Endothelial cell of umbilical vein (primary cell): ENCODE measurements around the gene RGP1. TPM values are rescaled to one million over a fixed set of nuclear protein-coding genes. Genes with fewer than 3 reads are reported as not detected.

Experiments used
- BruUV-seq: library from RNA; stranded (reverse); fragments of 400-500 nt; replicated peaks from 2 replicates; lab custom pipeline; 2021; lab: Mats Ljungman, UMichigan
- CTCF ChIA-PET: fragments of 300-600, 350-600 bp; sonication (Branson Sonifier 250); formaldehyde crosslinking; loops from one replicate; lab custom pipeline; 2021; ENCODE audit warnings: antibody characterized with exemption, inconsistent platforms; lab: Charles Lee
- POLR2A ChIA-PET: fragments of 300-600, 350-600 bp; sonication (Branson Sonifier 250); formaldehyde crosslinking; loops from one replicate; lab custom pipeline; 2021; ENCODE audit warnings: antibody characterized with exemption, inconsistent platforms; lab: Charles Lee
- DNase-seq: peaks from one replicate; pipeline ENCODE4 v3.0.0-alpha.2; 2011; ENCODE audit warnings: low read depth, low spot score
- FAIRE-seq: peaks from 2 replicates; lab custom pipeline; 2011; peaks lifted over from hg19 to GRCh38; lab: Jason Lieb, UNC
- H2AFZ ChIP-seq: 2 replicates; pipeline ENCODE4 v1.6.0; 2012; ENCODE audit warnings: low read depth, low read length, control low read depth, inconsistent platforms
- H3K27ac ChIP-seq: 2 replicates; pipeline ENCODE4 v1.5.1; 2011; ENCODE audit warnings: low read depth, mild to moderate bottlenecking, control low read depth, low read length, moderate library complexity; ENCODE audit not compliant: insufficient read depth
- H3K27me3 ChIP-seq, 2 experiments: 2 replicates each; pipeline versions ENCODE4 v1.6.0 to v1.6.1; 2011; ENCODE audit warnings: low read length in 2 of 2, mixed read lengths in 1 of 2; ENCODE audit not compliant: control insufficient read depth in 2 of 2, insufficient read depth in 2 of 2
- H3K36me3 ChIP-seq, 2 experiments: 2 replicates in 1 of 2; 3 replicates in 1 of 2; pipeline ENCODE4 v1.5.1; 2011; ENCODE audit warnings: low read length in 2 of 2, mild to moderate bottlenecking in 1 of 2, moderate library complexity in 1 of 2; ENCODE audit not compliant: control insufficient read depth in 2 of 2, insufficient read depth in 2 of 2; ENCODE audit errors: extremely low read depth in 1 of 2
- H3K4me1 ChIP-seq: 3 replicates; pipeline ENCODE4 v1.5.1; 2011; ENCODE audit warnings: mild to moderate bottlenecking, low read length; ENCODE audit not compliant: control insufficient read depth, insufficient read depth; ENCODE audit errors: extremely low read depth
- H3K4me2 ChIP-seq: 2 replicates; pipeline ENCODE4 v1.6.1; 2011; ENCODE audit warnings: low read length, control low read depth, mixed read lengths; ENCODE audit not compliant: insufficient read depth
- H3K4me3 ChIP-seq, 3 experiments: fragments of 200-600 bp in 1 of 3; sonication (generic), shearing (Covaris generic) in 1 of 3; replicated peaks in 1 of 3; 2 replicates each; pipeline ENCODE4 v1.5.1; 2011 to 2016; ENCODE audit warnings: control low read depth in 3 of 3, low read length in 3 of 3, mild to moderate bottlenecking in 2 of 3, inconsistent platforms in 1 of 3, low read depth in 1 of 3, moderate library complexity in 1 of 3; ENCODE audit not compliant: insufficient read depth in 1 of 3
- H3K79me2 ChIP-seq: 2 replicates; pipeline ENCODE4 v1.6.0; 2012; ENCODE audit warnings: low read length, inconsistent platforms; ENCODE audit not compliant: control insufficient read depth, insufficient read depth
- H3K9ac ChIP-seq: replicated peaks from 2 replicates; pipeline ENCODE3; 2011; ENCODE audit warnings: low read length, control low read depth; ENCODE audit not compliant: insufficient read depth; ENCODE audit errors: extremely low read depth
- H3K9me1 ChIP-seq: replicated peaks from 3 replicates; pipeline ENCODE4 v1.6.0; 2011; ENCODE audit warnings: mild to moderate bottlenecking, low read length; ENCODE audit not compliant: control insufficient read depth, insufficient read depth; ENCODE audit errors: extremely low read depth
- H3K9me3 ChIP-seq: replicated peaks from 2 replicates; pipeline ENCODE4 v1.5.1; 2012; ENCODE audit warnings: low read length, inconsistent platforms; ENCODE audit not compliant: control insufficient read depth, insufficient read depth
- H4K20me1 ChIP-seq: replicated peaks from 2 replicates; pipeline ENCODE3; 2011; ENCODE audit warnings: mild to moderate bottlenecking, low read length; ENCODE audit not compliant: control insufficient read depth, insufficient read depth; ENCODE audit errors: extremely low read depth
- CTCF ChIP-seq, 2 donors: IDR thresholded peaks; 1 replicate in 1 of 2; 2 replicates in 1 of 2; pipeline ENCODE4 v1.5.1; 2011; ENCODE audit warnings: low read length in 2 of 2, mild to moderate bottlenecking in 2 of 2, moderate library complexity in 2 of 2, control low read depth in 1 of 2, inconsistent platforms in 1 of 2, low read depth in 1 of 2; ENCODE audit not compliant: insufficient read depth in 1 of 2; ENCODE audit errors: extremely low read depth in 1 of 2
- GATA2 ChIP-seq: IDR thresholded peaks from 2 replicates; pipeline ENCODE4 v1.7.0; 2011; ENCODE audit warnings: low read depth, mild to moderate bottlenecking, moderate library complexity, mixed read lengths, low read length; ENCODE audit not compliant: insufficient read length, insufficient read depth
- JUN ChIP-seq: IDR thresholded peaks from 2 replicates; pipeline ENCODE4 v1.6.1; 2011; ENCODE audit warnings: borderline replicate concordance, low read depth; ENCODE audit not compliant: insufficient read length, insufficient read depth
- dilution Hi-C: fragments of 300-500 bp; cut with MboI; formaldehyde crosslinking; loops from one replicate; pipeline ENCODE4 v1.15.0; 2019; ENCODE audit warnings: low sequenced_read_pairs; ENCODE audit not compliant: extremely low pct_ligation_motif_present
- intact Hi-C: fragments of 100-400 bp; cut with micrococcal nuclease; formaldehyde crosslinking; loops from one replicate; pipeline ENCODE4 v1.10.0; 2022
- polyA plus RNA-seq, 4 experiments: library from polyadenylated mRNA; depleted of rRNA in 3 of 4; stranded (reverse) in 3 of 4; unstranded in 1 of 4; fragments of >200 nt; gene quantifications; 2 replicates each; pipeline versions ENCODE4 v1.2.1 to v1.2.3, GENCODE V29; 2011 to 2012; ENCODE audit warnings: missing spikeins in 1 of 4
- total RNA-seq: library from RNA; stranded (reverse); gene quantifications from 2 replicates; pipeline ENCODE4 v1.2.3, GENCODE V29; 2021

Gene RGP1
- total and polyA plus RNA-seq, 2 donors (not counting 3 experiments of a cell fraction or from before 2014, with no cell fraction given), result 15.0 to 29.0 TPM

- no TSS peak for BruUV-seq
- Histone ChIP-seq H3K36me3 (peaks cover 19 to 25% of the 10 kb centered on the region in 2 experiments), H3K4me3 (peak overlapping the region; percentile 1 to 79 (median 32)), H3K9me1 (no peaks in the 10 kb centered on the region), H3K79me2 (peaks cover 81% of the 10 kb centered on the region), H3K4me1 (peaks cover 49% of the 10 kb centered on the region), H3K4me2 (peak overlapping the region; percentile 97), H3K27me3 (no peaks in the 10 kb centered on the region), H4K20me1 (no peaks in the 10 kb centered on the region), H3K27ac (peak overlapping the region; percentile 78), H3K9me3 (no peaks in the 10 kb centered on the region), H2AFZ (no peak overlapping the region), H3K9ac (peak overlapping the region; percentile 66)
- dilution Hi-C loops, result no loop called here
- intact Hi-C loops, result loop anchor here (5.0 kb wide), 1 partner anchor 155 kb away; no protein-coding TSS in a partner anchor
- CTCF ChIA-PET, result interaction anchor here (0.8 to 4.1 kb wide), 25 partner anchors 8 to 184 kb away, joined by 3 to 52 read pairs (median 6); partner anchors contain the start of genes ARHGEF39, CCDC107, GBA2 and HRCT1
- no peak for FAIRE-seq
- POLR2A ChIA-PET, result interaction anchor here (0.7 to 1.6 kb wide), 4 partner anchors 13 to 649 kb away, joined by 3 to 7 read pairs (median 5); no protein-coding TSS in a partner anchor
- DNase-seq, result no peak
- no peak for TF ChIP-seq CTCF (IDR thresholded peaks at IDR 0.05; ENCODE audit: extremely low read depth in 1 of 2, insufficient read depth in 1 of 2, low read depth in 1 of 2, low read length in 2 of 2)
- TF ChIP-seq GATA2, result peak; percentile 85
- TF ChIP-seq JUN, result peak; percentile 24
These were observed 21.4 kb upstream of the RGP1 start for GRCh38 chr9:35727676-35728040.
